HEK293T (cell line): ENCODE results near the gene EMX1.

Experiments
- CTCF ChIA-PET: fragments of 350-600 bp; formaldehyde crosslinking; extraction: SDS; loops from one replicate; lab custom pipeline; 2021; ENCODE audit warnings: antibody characterized with exemption, inconsistent platforms; lab: Yijun Ruan, JAX
- POLR2A ChIA-PET: fragments of 350-600 bp; formaldehyde crosslinking; extraction: SDS; loops from one replicate; lab custom pipeline; 2020; ENCODE audit warnings: antibody characterized with exemption, inconsistent platforms; lab: Yijun Ruan, JAX
- DNase-seq: peaks from one replicate; pipeline ENCODE4 v3.0.0; 2012; ENCODE audit warnings: mixed read lengths; ENCODE audit errors: extremely low spot score
- ARNT ChIP-seq: fragments of 450-650 bp; IDR thresholded peaks from 2 replicates; pipeline ENCODE4 v1.6.1; 2017; ENCODE audit warnings: mild to moderate bottlenecking
- BHLHE40 ChIP-seq: fragments of 450-650 bp; IDR thresholded peaks from 2 replicates; pipeline ENCODE4 v1.6.1; 2016; ENCODE audit warnings: mild to moderate bottlenecking, moderate library complexity, borderline replicate concordance
- CTBP1 ChIP-seq: fragments of 450-650 bp; IDR thresholded peaks from 2 replicates; pipeline ENCODE4 v1.6.1; 2016; ENCODE audit warnings: borderline replicate concordance
- ELF4 ChIP-seq: fragments of 450-650 bp; IDR thresholded peaks from 2 replicates; pipeline ENCODE4 v1.6.1; 2017; ENCODE audit warnings: antibody characterized with exemption
- FOXA1 ChIP-seq: fragments of 450-650 bp; IDR thresholded peaks from 2 replicates; pipeline ENCODE4 v1.6.1; 2016; ENCODE audit warnings: mild to moderate bottlenecking
- FOXK2 ChIP-seq: fragments of 450-650 bp; IDR thresholded peaks from 2 replicates; pipeline ENCODE4 v1.6.1; 2016; ENCODE audit warnings: mild to moderate bottlenecking
- FOXM1 ChIP-seq: fragments of 450-650 bp; IDR thresholded peaks from 2 replicates; pipeline ENCODE4 v1.6.1; 2017; ENCODE audit warnings: mild to moderate bottlenecking, borderline replicate concordance
- HDGF ChIP-seq: fragments of 450-650 bp; IDR thresholded peaks from 2 replicates; pipeline ENCODE4 v1.6.1; 2017; ENCODE audit warnings: antibody characterized with exemption, borderline replicate concordance
- L3MBTL2 ChIP-seq: fragments of 450-650 bp; conservative IDR thresholded peaks from 2 replicates; pipeline ENCODE4 v1.6.1; 2016; ENCODE audit warnings: mild to moderate bottlenecking
- LEF1 ChIP-seq: fragments of 450-650 bp; IDR thresholded peaks from 2 replicates; pipeline ENCODE4 v1.6.1; 2017; ENCODE audit warnings: mild to moderate bottlenecking, borderline replicate concordance
- NFRKB ChIP-seq: fragments of 450-650 bp; IDR thresholded peaks from 2 replicates; pipeline ENCODE4 v1.6.1; 2016; ENCODE audit warnings: mild to moderate bottlenecking, moderate library complexity
- PKNOX1 ChIP-seq: fragments of 450-650 bp; IDR thresholded peaks from 2 replicates; pipeline ENCODE4 v1.6.1; 2016
- SP1 ChIP-seq: fragments of 450-650 bp; IDR thresholded peaks from 2 replicates; pipeline ENCODE4 v1.6.1; 2017
- SUZ12 ChIP-seq: fragments of 450-650 bp; IDR thresholded peaks from 2 replicates; pipeline ENCODE4 v1.6.1; 2016; ENCODE audit warnings: mild to moderate bottlenecking
- TARDBP ChIP-seq: fragments of 450-650 bp; IDR thresholded peaks from 2 replicates; pipeline ENCODE4 v1.6.1; 2016
- ZNF384 ChIP-seq: fragments of 450-650 bp; IDR thresholded peaks from 2 replicates; pipeline ENCODE4 v1.6.1; 2016

EMX1 gene

GRCh38 chr2:72913486-72914205 lies 3.7 kb upstream of the EMX1 start:
- DNase-seq = no peak
- no peak for TF ChIP-seq FOXM1
- TF ChIP-seq HDGF = no peak
- TF ChIP-seq ZNF384 = no peak
- TF ChIP-seq ARNT = no peak
- TF ChIP-seq FOXA1 = no peak
- TF ChIP-seq LEF1 = no peak
- TF ChIP-seq NFRKB = no peak
- TF ChIP-seq ELF4 = no peak
- no peak for TF ChIP-seq BHLHE40
- no peak for TF ChIP-seq SP1
- no peak for TF ChIP-seq FOXK2
- TF ChIP-seq SUZ12 = no peak
- no peak for TF ChIP-seq TARDBP
- TF ChIP-seq CTBP1 = no peak
- CTCF ChIA-PET = interaction anchor here (0.6 to 1.4 kb wide), 2 partner anchors 21 to 334 kb away, joined by 6 to 7 read pairs; no protein-coding TSS in a partner anchor
- POLR2A ChIA-PET = no interaction called here

- no peak for DNase-seq
- ChIA-PET POLR2A (interaction anchor here (1.6 kb wide), 1 partner anchor 12 kb away, joined by 4 read pairs; no protein-coding TSS in a partner anchor), CTCF (interaction anchor here (1.4 kb wide), 1 partner anchor 21 kb away, joined by 6 read pairs; no protein-coding TSS in a partner anchor)
- TF ChIP-seq SP1 (no peak), CTBP1 (no peak), BHLHE40 (no peak), ARNT (no peak), HDGF (no peak), TARDBP (no peak), SUZ12 (no peak)
Observed at GRCh38 chr2:72914206-72914559, 3.1 kb upstream of the EMX1 start.

- ChIA-PET POLR2A (interaction anchor here (1.6 kb wide), 1 partner anchor 13 kb away, joined by 4 read pairs; no protein-coding TSS in a partner anchor), CTCF (interaction anchor here (1.4 kb wide), 1 partner anchor 22 kb away, joined by 6 read pairs; no protein-coding TSS in a partner anchor)
- DNase-seq = no peak
- TF ChIP-seq LEF1 (no peak), PKNOX1 (peak; percentile 33; the same call in 1 of the 2 replicates)
Observed at GRCh38 chr2:72914589-72915319, 2.6 kb upstream of the EMX1 start.

DNA sequence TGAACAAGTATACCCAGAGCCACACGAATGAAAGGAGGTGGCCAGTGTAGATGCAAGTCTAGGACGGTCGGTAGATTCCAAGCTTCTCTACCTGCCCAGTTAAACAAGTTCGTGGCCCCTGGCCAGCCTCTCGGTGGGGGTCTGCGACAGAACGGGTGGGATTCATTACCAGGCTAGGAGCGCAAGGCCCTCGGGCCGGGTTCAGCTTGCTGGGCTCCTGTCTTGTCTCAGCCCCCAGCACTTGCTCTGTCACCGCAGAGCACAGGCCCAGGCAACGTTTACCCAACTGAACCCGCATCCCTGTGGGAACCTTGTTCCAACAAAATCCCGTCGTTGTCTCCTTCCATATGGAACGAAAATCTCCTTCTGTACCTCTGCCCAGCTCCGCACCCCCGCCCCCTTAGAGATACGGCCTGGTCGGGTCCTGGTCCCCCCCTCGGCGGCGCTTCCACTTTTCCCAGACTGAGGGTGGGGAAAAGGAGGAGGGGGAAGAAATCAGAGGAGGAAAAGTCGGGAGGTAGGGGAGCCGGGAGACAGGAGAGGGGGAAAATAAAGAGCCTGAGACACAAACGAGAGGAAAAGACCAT lies 1.9 kb upstream of the EMX1 start:
- TF ChIP-seq FOXA1 = no peak
- TF ChIP-seq ZNF384 = no peak
- TF ChIP-seq TARDBP = no peak
- TF ChIP-seq NFRKB = no peak
- TF ChIP-seq LEF1 = no peak
- TF ChIP-seq SUZ12 = no peak
- DNase-seq = no peak
- ChIA-PET CTCF (interaction anchor here (1.4 kb wide), 1 partner anchor 23 kb away, joined by 6 read pairs; no protein-coding TSS in a partner anchor), POLR2A (interaction anchor here (1.6 kb wide), 2 partner anchors 13 to 21 kb away, joined by 4 read pairs; no protein-coding TSS in a partner anchor)

- POLR2A ChIA-PET = interaction anchor here (1.6 kb wide), 2 partner anchors 14 to 22 kb away, joined by 4 read pairs; no protein-coding TSS in a partner anchor
- TF ChIP-seq L3MBTL2 (peak; percentile 51), BHLHE40 (no peak)
- peak; percentile 75 for DNase-seq
- CTCF ChIA-PET = interaction anchor here (1.1 to 1.6 kb wide), 2 partner anchors 10 to 261 kb away, joined by 4 to 5 read pairs; no protein-coding TSS in a partner anchor
Observed at GRCh38 chr2:72915907-72916742, 1.2 kb upstream of the EMX1 start.

DNA sequence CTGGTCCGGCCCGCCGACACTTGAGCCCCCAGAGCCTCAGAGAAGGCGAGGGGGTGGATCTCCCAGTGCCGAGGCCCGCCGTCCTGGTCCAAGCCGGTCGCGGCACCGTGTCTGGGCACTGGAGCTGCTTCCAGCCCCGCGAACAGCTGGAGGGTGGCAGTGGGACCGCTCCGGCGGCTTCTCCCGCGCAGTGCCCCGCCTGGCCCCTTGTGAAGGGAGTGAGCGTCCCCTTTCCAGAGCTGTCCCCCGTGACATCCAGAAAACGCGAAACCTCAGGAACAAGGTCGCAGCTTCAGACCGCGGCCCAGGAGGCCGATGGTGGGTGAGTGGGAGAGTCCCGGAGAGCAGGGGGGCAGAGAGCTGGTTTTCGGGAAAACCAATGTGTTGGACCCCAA lies 579 bp upstream of the EMX1 start:
- no peak for DNase-seq
- ChIA-PET POLR2A (interaction anchor here (0.8 to 1.6 kb wide), 3 partner anchors 22 to 59 kb away, joined by 3 to 4 read pairs (median 3); no protein-coding TSS in a partner anchor), CTCF (interaction anchor here (0.6 to 1.6 kb wide), 5 partner anchors 10 to 260 kb away, joined by 3 to 8 read pairs (median 5); partner anchors contain the start of gene SPR)
- TF ChIP-seq ZNF384 (no peak), TARDBP (no peak), SP1 (no peak), SUZ12 (no peak), ELF4 (no peak), ARNT (no peak), PKNOX1 (no peak), NFRKB (no peak)
